ENCODE measurements around the gene PSMG1. TPM values are rescaled to one million over a fixed set of nuclear protein-coding genes. Genes with fewer than 3 reads are reported as not detected.

Gene PSMG1
- total and polyA plus RNA-seq, 10 of the 15 experiments (the other 5 are each of a cell fraction or from before 2014, with no cell fraction given): 21.3 to 248 (median 121) TPM

DNA sequence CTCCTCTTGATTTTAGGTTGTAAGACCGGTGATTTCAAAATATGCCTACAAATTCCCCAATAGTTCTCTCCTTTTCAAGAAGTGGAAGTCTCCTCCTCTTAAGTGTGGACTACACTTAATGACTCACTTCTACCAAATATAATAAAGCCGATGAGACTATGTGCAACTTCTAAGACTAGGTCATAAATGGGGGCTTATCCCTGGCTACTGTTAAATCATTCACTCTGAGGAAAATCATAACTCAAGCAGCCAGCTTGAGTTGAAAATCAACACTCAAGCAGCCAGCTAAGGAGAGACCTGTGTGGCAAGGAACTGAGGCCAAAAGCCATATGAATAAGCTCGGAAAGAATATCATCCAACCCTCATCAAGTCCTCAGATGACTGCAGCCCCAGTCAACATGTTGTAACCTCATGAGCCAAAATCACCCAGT, 49.6 kb upstream of the PSMG1 start:
- H3K4me1 ChIP-seq (ENCODE audit: control insufficient read depth, insufficient read depth, low read length): no peaks in the 10 kb centered on the region
- no peaks in the 10 kb centered on the region for H3K27me3 ChIP-seq (replicated peaks in 1 of 2; ENCODE audit: control insufficient read depth in 2 of 2, insufficient read depth in 2 of 2, low read length in 1 of 2)
- H4K20me1 ChIP-seq (ENCODE audit: control insufficient read depth, insufficient read depth): no peaks in the 10 kb centered on the region
- ChIA-PET RAD21 (ENCODE audit: unreplicated experiment) (interaction anchor here (0.6 kb wide), 1 partner anchor 555 kb away, joined by 3 read pairs; no protein-coding TSS in a partner anchor), POLR2A (interaction anchor here (1.4 kb wide), 1 partner anchor 13 kb away, joined by 5 read pairs; no protein-coding TSS in a partner anchor), CTCF (no interaction called here), SMC1A (ENCODE audit: uncharacterized antibody, unreplicated experiment) (interaction anchor here (1.3 kb wide), 1 partner anchor 9 kb away, joined by 3 read pairs; no protein-coding TSS in a partner anchor)
- H3K4me2 ChIP-seq (ENCODE audit: control insufficient read depth, insufficient read depth): no peak overlapping the region
- no peak overlapping the region for H2AFZ ChIP-seq (ENCODE audit: control insufficient read depth, low read depth, low read length)
- H3K36me3 ChIP-seq (ENCODE audit: control insufficient read depth in 2 of 2, insufficient read depth in 2 of 2, low read length in 1 of 2): peaks cover 5 to 19% of the 10 kb centered on the region in 2 experiments
- H3K79me2 ChIP-seq (ENCODE audit: control insufficient read depth, insufficient read depth, low read length): no peaks in the 10 kb centered on the region
- DNase-seq (ENCODE audit: low read depth, low spot score) (no peak), FAIRE-seq (no peak), ATAC-seq (no peak)
- H3K27ac ChIP-seq (ENCODE audit: control insufficient read depth, insufficient read depth): no peak overlapping the region
- 100% methylated on average over 3 of the region's 3 CpGs for WGBS (ENCODE audit: insufficient coverage, insufficient replicate concordance, low lambda C conversion rate, missing lambda C conversion rate)
- no peaks in the 10 kb centered on the region for H3K9me3 ChIP-seq (replicated peaks; ENCODE audit: control insufficient read depth, insufficient read depth, low read length)
- intact Hi-C loops (cut with micrococcal nuclease; ENCODE audit: unreplicated experiment): no loop called here
- TF ChIP-seq, protein P1, sequence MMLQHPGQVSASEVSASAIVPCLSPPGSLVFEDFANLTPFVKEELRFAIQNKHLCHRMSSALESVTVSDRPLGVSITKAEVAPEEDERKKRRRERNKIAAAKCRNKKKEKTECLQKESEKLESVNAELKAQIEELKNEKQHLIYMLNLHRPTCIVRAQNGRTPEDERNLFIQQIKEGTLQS (IDR thresholded peaks at IDR 0.05; ENCODE audit: borderline replicate concordance, extremely low read depth, low read depth, low read length): no peak
- no peak for TF ChIP-seq HDAC2 (IDR thresholded peaks at IDR 0.05)
- no peak for TF ChIP-seq TCF12 (IDR thresholded peaks at IDR 0.05; ENCODE audit: low read depth, low read length)
- no peak for TF ChIP-seq BRCA1 (IDR thresholded peaks at IDR 0.05; ENCODE audit: low read depth, low read length)
- TF ChIP-seq HDGF (IDR thresholded peaks at IDR 0.05): no peak
- no peak for TF ChIP-seq MXI1 (IDR thresholded peaks at IDR 0.05; ENCODE audit: low read depth, low read length)
- no peak for TF ChIP-seq ASH2L (IDR thresholded peaks at IDR 0.05; ENCODE audit: borderline replicate concordance, low read depth)
- TF ChIP-seq YBX1 (IDR thresholded peaks at IDR 0.05): no peak
- TF ChIP-seq IRF4 (IDR thresholded peaks at IDR 0.05; ENCODE audit: low read depth, low read length): no peak
- TF ChIP-seq, protein P2, sequence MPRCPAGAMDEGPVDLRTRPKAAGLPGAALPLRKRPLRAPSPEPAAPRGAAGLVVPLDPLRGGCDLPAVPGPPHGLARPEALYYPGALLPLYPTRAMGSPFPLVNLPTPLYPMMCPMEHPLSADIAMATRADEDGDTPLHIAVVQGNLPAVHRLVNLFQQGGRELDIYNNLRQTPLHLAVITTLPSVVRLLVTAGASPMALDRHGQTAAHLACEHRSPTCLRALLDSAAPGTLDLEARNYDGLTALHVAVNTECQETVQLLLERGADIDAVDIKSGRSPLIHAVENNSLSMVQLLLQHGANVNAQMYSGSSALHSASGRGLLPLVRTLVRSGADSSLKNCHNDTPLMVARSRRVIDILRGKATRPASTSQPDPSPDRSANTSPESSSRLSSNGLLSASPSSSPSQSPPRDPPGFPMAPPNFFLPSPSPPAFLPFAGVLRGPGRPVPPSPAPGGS (IDR thresholded peaks at IDR 0.05; ENCODE audit: borderline replicate concordance, insufficient read depth, low read depth, low read length, poor library complexity, severe bottlenecking): no peak
- no peak for TF ChIP-seq MEF2A (IDR thresholded peaks at IDR 0.05; ENCODE audit: insufficient read depth, low read depth, low read length)
- no peak for TF ChIP-seq SMAD1 (IDR thresholded peaks at IDR 0.05; ENCODE audit: low read depth, partially characterized antibody)
- no peak for TF ChIP-seq CREB1 (IDR thresholded peaks at IDR 0.05; ENCODE audit: low read depth)
- TF ChIP-seq RAD21 (IDR thresholded peaks at IDR 0.05; ENCODE audit: insufficient read depth, low read depth, low read length): no peak
- TF ChIP-seq IKZF1 (conservative IDR thresholded peaks at IDR 0.05): no peak
- no TSS peak for BruUV-seq (replicated peaks)
- no peak overlapping the region for H3K4me3 ChIP-seq
- in situ Hi-C loops (cut with MboI): no loop called here
- H3K9ac ChIP-seq (ENCODE audit: control insufficient read depth, insufficient read depth, low read length): no peak overlapping the region

All from GM12878 (cell line).